Measurements from ENCODE around the gene REXO1. TPM values are rescaled to one million over a fixed set of nuclear protein-coding genes. Genes with fewer than 3 reads are reported as not detected.

REXO1 gene
- total and polyA plus RNA-seq, 2 donors = 7.9 to 20.5 TPM

- Histone ChIP-seq H3K36me3 (ENCODE audit: insufficient read depth) (peaks cover 5% of the 10 kb centered on the region), H3K4me3 (ENCODE audit: low read depth, low read length) (no peak overlapping the region), H3K4me1 (ENCODE audit: insufficient read depth) (no peaks in the 10 kb centered on the region), H3K27ac (ENCODE audit: low read depth) (no peak overlapping the region)
- 73% methylated on average over 11 of the region's 11 CpGs for WGBS
- no peak for DNase-seq (ENCODE audit: extremely low spot score)
These were observed 18.3 kb downstream of the REXO1 start for GRCh38 chr19:1829958-1830357.

- Histone ChIP-seq H3K4me3 (ENCODE audit: low read depth, low read length) (no peak overlapping the region), H3K27ac (ENCODE audit: low read depth) (no peak overlapping the region), H3K4me1 (ENCODE audit: insufficient read depth) (no peaks in the 10 kb centered on the region), H3K36me3 (ENCODE audit: insufficient read depth) (peaks cover 5% of the 10 kb centered on the region)
- no peak for DNase-seq (ENCODE audit: extremely low spot score)
- 93% methylated on average over 57 of the region's 57 CpGs for WGBS
These were observed 19.7 kb downstream of the REXO1 start for GRCh38 chr19:1828279-1829238.

GRCh38 chr19:1827566-1828278 is 20.6 kb downstream of the REXO1 start:
- H3K27ac ChIP-seq (ENCODE audit: low read depth) = no peak overlapping the region
- DNase-seq (ENCODE audit: extremely low spot score) = no peak
- no peak overlapping the region for H3K4me3 ChIP-seq (ENCODE audit: low read depth, low read length)
- peaks cover 5% of the 10 kb centered on the region for H3K36me3 ChIP-seq (ENCODE audit: insufficient read depth)
- WGBS = 89% methylated on average over 41 of the region's 41 CpGs
- no peaks in the 10 kb centered on the region for H3K4me1 ChIP-seq (ENCODE audit: insufficient read depth)

GRCh38 chr19:1826557-1827521 is 21.4 kb downstream of the REXO1 start:
- WGBS = 65% methylated on average over 63 of the region's 63 CpGs
- Histone ChIP-seq H3K4me1 (ENCODE audit: insufficient read depth) (no peaks in the 10 kb centered on the region), H3K4me3 (ENCODE audit: low read depth, low read length) (no peak overlapping the region), H3K27ac (ENCODE audit: low read depth) (no peak overlapping the region), H3K36me3 (ENCODE audit: insufficient read depth) (peaks cover 5% of the 10 kb centered on the region)
- DNase-seq (ENCODE audit: extremely low spot score) = no peak

GRCh38 chr19:1825909-1826556 is 22.2 kb downstream of the REXO1 start:
- H3K36me3 ChIP-seq (ENCODE audit: insufficient read depth) = peaks cover 5% of the 10 kb centered on the region
- 38% methylated on average over 15 of the region's 15 CpGs for WGBS
- no peak overlapping the region for H3K4me3 ChIP-seq (ENCODE audit: low read depth, low read length)
- no peaks in the 10 kb centered on the region for H3K4me1 ChIP-seq (ENCODE audit: insufficient read depth)
- DNase-seq (ENCODE audit: extremely low spot score) = no peak
- no peak overlapping the region for H3K27ac ChIP-seq (ENCODE audit: low read depth)

GRCh38 chr19:1824252-1824622 is 24.0 kb downstream of the REXO1 start:
- Histone ChIP-seq H3K27ac (ENCODE audit: low read depth) (no peak overlapping the region), H3K36me3 (ENCODE audit: insufficient read depth) (peaks cover 5% of the 10 kb centered on the region), H3K4me3 (ENCODE audit: low read depth, low read length) (no peak overlapping the region), H3K4me1 (ENCODE audit: insufficient read depth) (no peaks in the 10 kb centered on the region)
- DNase-seq (ENCODE audit: extremely low spot score) = no peak
- 73% methylated on average over 14 of the region's 14 CpGs for WGBS

- no peaks in the 10 kb centered on the region for H3K4me1 ChIP-seq (ENCODE audit: insufficient read depth)
- DNase-seq (ENCODE audit: extremely low spot score) = no peak
- WGBS = 90% methylated on average over 36 of the region's 36 CpGs
- no peak overlapping the region for H3K27ac ChIP-seq (ENCODE audit: low read depth)
- H3K4me3 ChIP-seq (ENCODE audit: low read depth, low read length) = no peak overlapping the region
- H3K36me3 ChIP-seq (ENCODE audit: insufficient read depth) = peaks cover 5% of the 10 kb centered on the region
These were observed 24.6 kb downstream of the REXO1 start for GRCh38 chr19:1823539-1824251.

- DNase-seq (ENCODE audit: extremely low spot score) = no peak
- Histone ChIP-seq H3K36me3 (ENCODE audit: insufficient read depth) (peaks cover 5% of the 10 kb centered on the region), H3K4me1 (ENCODE audit: insufficient read depth) (no peaks in the 10 kb centered on the region), H3K4me3 (ENCODE audit: low read depth, low read length) (no peak overlapping the region), H3K27ac (ENCODE audit: low read depth) (no peak overlapping the region)
- 85% methylated on average over 8 of the region's 8 CpGs for WGBS
These were observed 25.3 kb downstream of the REXO1 start for GRCh38 chr19:1823020-1823419.

GRCh38 chr19:1822210-1822609 is 26.1 kb downstream of the REXO1 start:
- Histone ChIP-seq H3K4me3 (ENCODE audit: low read depth, low read length) (no peak overlapping the region), H3K4me1 (ENCODE audit: insufficient read depth) (no peaks in the 10 kb centered on the region), H3K36me3 (ENCODE audit: insufficient read depth) (peaks cover 4% of the 10 kb centered on the region), H3K27ac (ENCODE audit: low read depth) (no peak overlapping the region)
- WGBS = 92% methylated on average over 19 of the region's 19 CpGs
- no peak for DNase-seq (ENCODE audit: extremely low spot score)

- no peaks in the 10 kb centered on the region for H3K4me1 ChIP-seq (ENCODE audit: insufficient read depth)
- peaks cover 7% of the 10 kb centered on the region for H3K36me3 ChIP-seq (ENCODE audit: insufficient read depth)
- H3K27ac ChIP-seq (ENCODE audit: low read depth) = no peak overlapping the region
- DNase-seq (ENCODE audit: extremely low spot score) = no peak
- 79% methylated on average over 43 of the region's 43 CpGs for WGBS
- H3K4me3 ChIP-seq (ENCODE audit: low read depth, low read length) = no peak overlapping the region
These were observed 28.7 kb downstream of the REXO1 start for GRCh38 chr19:1819341-1820255.

GRCh38 chr19:1818549-1819195 is 29.6 kb downstream of the REXO1 start:
- WGBS = 89% methylated on average over 33 of the region's 33 CpGs
- Histone ChIP-seq H3K27ac (ENCODE audit: low read depth) (no peak overlapping the region), H3K4me3 (ENCODE audit: low read depth, low read length) (no peak overlapping the region), H3K4me1 (ENCODE audit: insufficient read depth) (no peaks in the 10 kb centered on the region), H3K36me3 (ENCODE audit: insufficient read depth) (peaks cover 7% of the 10 kb centered on the region)
- DNase-seq (ENCODE audit: extremely low spot score) = no peak

Measured in urinary bladder (tissue), 4 donors.